ENCODE data around the gene P2RX7.
"Not testable (repeated sequence)": the region's sequence is repeated elsewhere in the genome, so short reads cannot be mapped to it uniquely, and the experiment has no call there.

Gene P2RX7

GRCh38 chr12:121162985-121163384 lies 30.3 kb downstream of the P2RX7 start:
- no peak for ATAC-seq
- TF ChIP-seq ISL1 (CRISPR knock-in tag; IDR thresholded peaks at IDR 0.05) (no peak), ESRRG (CRISPR knock-in tag; IDR thresholded peaks at IDR 0.05) (no peak), ZFP3 (CRISPR knock-in tag; IDR thresholded peaks at IDR 0.05) (no peak), CSDC2 (CRISPR knock-in tag; IDR thresholded peaks at IDR 0.05) (no peak)

GRCh38 chr12:121164839-121165238 lies 32.2 kb downstream of the P2RX7 start:
- not testable (repeated sequence) for ATAC-seq

GRCh38 chr12:121165316-121165715 lies 32.6 kb downstream of the P2RX7 start:
- no peak for ATAC-seq
- TF ChIP-seq ZFP30 (CRISPR knock-in tag; IDR thresholded peaks at IDR 0.05) (no peak), OSR1 (CRISPR knock-in tag; IDR thresholded peaks at IDR 0.05) (no peak)

DNA sequence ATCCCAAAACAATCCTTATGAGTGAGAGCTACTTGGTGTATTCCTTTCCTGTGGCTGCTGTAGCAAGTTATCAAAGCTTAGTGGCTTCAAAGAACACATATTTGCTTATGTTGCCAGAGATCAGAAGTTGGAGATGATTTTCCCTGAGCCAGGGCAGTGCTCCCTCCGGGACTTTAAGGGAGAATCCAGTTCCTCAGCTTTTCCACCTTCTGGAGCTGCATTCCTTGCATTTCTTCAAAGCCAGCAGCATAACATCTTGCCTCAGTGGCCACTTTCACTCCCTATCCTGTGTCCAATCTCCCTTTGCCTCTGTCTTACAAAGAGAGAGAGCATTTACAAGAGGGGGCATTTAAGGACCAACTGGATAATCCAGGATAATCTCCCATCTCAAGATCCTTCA lies 33.7 kb downstream of the P2RX7 start:
- no peak for ATAC-seq
- no peak for TF ChIP-seq TSHZ2 (CRISPR knock-in tag; IDR thresholded peaks at IDR 0.05)
- TF ChIP-seq ZNF70 (CRISPR knock-in tag; IDR thresholded peaks at IDR 0.05): no peak

DNA sequence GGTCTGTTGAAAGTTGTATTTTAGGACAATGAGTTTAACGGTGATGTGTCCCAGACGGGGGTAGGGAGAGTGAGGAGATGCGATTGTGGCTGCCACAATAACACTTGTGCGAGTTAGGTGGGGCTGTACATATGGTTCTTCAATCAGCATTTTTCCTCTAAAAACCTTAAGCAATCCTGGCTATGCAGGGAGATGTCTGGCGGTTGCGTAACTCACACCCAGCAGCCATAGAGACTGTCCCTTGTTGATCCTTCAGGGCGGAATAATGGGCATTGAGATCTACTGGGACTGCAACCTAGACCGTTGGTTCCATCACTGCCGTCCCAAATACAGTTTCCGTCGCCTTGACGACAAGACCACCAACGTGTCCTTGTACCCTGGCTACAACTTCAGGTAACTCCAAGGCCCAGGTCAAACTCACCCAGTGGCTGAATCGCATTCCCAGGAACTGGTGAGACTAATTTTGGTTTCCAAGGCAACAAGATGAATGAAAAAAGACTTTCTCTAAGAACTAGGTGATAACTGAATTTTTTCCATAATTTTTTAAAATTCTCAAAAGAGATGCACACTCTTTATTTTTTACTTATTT lies 34.6 kb downstream of the P2RX7 start:
- no peak for ATAC-seq
- TF ChIP-seq ZFP3 (CRISPR knock-in tag; IDR thresholded peaks at IDR 0.05) (no peak), ESRRG (CRISPR knock-in tag; IDR thresholded peaks at IDR 0.05) (no peak), BACH2 (CRISPR knock-in tag; IDR thresholded peaks at IDR 0.05; ENCODE audit: borderline replicate concordance) (no peak), PPARA (CRISPR knock-in tag; IDR thresholded peaks at IDR 0.05; ENCODE audit: borderline replicate concordance) (no peak), TSHZ2 (CRISPR knock-in tag; IDR thresholded peaks at IDR 0.05) (no peak), PATZ1 (CRISPR knock-in tag; IDR thresholded peaks at IDR 0.05; ENCODE audit: borderline replicate concordance) (no peak), GLIS3 (CRISPR knock-in tag; IDR thresholded peaks at IDR 0.05) (no peak), ZC3H10 (CRISPR knock-in tag; IDR thresholded peaks at IDR 0.05) (no peak), TCF4 (CRISPR knock-in tag; IDR thresholded peaks at IDR 0.05; ENCODE audit: borderline replicate concordance) (no peak), OSR1 (CRISPR knock-in tag; IDR thresholded peaks at IDR 0.05) (no peak), ARNTL (CRISPR knock-in tag; IDR thresholded peaks at IDR 0.05; ENCODE audit: borderline replicate concordance, low read depth) (no peak), ZNF565 (CRISPR knock-in tag; conservative IDR thresholded peaks at IDR 0.05; ENCODE audit: low read depth) (no peak), TOX (CRISPR knock-in tag; IDR thresholded peaks at IDR 0.05; ENCODE audit: borderline replicate concordance) (no peak), CSDC2 (CRISPR knock-in tag; IDR thresholded peaks at IDR 0.05) (no peak)
- TF ChIP-seq, protein P1, sequence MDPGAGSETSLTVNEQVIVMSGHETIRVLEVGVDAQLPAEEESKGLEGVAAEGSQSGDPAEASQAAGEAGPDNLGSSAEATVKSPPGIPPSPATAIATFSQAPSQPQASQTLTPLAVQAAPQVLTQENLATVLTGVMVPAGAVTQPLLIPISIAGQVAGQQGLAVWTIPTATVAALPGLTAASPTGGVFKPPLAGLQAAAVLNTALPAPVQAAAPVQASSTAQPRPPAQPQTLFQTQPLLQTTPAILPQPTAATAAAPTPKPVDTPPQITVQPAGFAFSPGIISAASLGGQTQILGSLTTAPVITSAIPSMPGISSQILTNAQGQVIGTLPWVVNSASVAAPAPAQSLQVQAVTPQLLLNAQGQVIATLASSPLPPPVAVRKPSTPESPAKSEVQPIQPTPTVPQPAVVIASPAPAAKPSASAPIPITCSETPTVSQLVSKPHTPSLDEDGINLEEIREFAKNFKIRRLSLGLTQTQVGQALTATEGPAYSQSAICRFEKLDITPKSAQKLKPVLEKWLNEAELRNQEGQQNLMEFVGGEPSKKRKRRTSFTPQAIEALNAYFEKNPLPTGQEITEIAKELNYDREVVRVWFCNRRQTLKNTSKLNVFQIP (CRISPR knock-in tag; IDR thresholded peaks at IDR 0.05; ENCODE audit: borderline replicate concordance, low read depth): no peak
- TF ChIP-seq, protein P2, sequence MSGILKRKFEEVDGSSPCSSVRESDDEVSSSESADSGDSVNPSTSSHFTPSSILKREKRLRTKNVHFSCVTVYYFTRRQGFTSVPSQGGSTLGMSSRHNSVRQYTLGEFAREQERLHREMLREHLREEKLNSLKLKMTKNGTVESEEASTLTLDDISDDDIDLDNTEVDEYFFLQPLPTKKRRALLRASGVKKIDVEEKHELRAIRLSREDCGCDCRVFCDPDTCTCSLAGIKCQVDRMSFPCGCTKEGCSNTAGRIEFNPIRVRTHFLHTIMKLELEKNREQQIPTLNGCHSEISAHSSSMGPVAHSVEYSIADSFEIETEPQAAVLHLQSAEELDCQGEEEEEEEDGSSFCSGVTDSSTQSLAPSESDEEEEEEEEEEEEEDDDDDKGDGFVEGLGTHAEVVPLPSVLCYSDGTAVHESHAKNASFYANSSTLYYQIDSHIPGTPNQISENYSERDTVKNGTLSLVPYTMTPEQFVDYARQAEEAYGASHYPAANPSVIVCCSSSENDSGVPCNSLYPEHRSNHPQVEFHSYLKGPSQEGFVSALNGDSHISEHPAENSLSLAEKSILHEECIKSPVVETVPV (CRISPR knock-in tag; IDR thresholded peaks at IDR 0.05): no peak
- TF ChIP-seq, protein P3, sequence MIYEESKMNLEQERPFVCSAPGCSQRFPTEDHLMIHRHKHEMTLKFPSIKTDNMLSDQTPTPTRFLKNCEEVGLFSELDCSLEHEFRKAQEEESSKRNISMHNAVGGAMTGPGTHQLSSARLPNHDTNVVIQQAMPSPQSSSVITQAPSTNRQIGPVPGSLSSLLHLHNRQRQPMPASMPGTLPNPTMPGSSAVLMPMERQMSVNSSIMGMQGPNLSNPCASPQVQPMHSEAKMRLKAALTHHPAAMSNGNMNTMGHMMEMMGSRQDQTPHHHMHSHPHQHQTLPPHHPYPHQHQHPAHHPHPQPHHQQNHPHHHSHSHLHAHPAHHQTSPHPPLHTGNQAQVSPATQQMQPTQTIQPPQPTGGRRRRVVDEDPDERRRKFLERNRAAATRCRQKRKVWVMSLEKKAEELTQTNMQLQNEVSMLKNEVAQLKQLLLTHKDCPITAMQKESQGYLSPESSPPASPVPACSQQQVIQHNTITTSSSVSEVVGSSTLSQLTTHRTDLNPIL (CRISPR knock-in tag; IDR thresholded peaks at IDR 0.05; ENCODE audit: low read depth): no peak

Data from SK-N-SH treated with all-trans-retinoic acid at 6 μM for 48 hours (cell line).